HUES48 (cell line): ENCODE measurements around the gene SART3.

ENCODE experiments used
- H3K27ac ChIP-seq: one replicate; pipeline ENCODE4 v1.7.0; 2013; ENCODE audit warnings: low read depth, low read length, inconsistent platforms
- H3K27me3 ChIP-seq: 2 replicates; pipeline ENCODE4 v1.6.1; 2013; ENCODE audit warnings: mild to moderate bottlenecking, low read length; ENCODE audit not compliant: control insufficient read depth, insufficient read depth
- H3K36me3 ChIP-seq: 2 replicates; pipeline ENCODE4 v1.6.1; 2013; ENCODE audit warnings: low read length; ENCODE audit not compliant: control insufficient read depth, insufficient read depth
- H3K4me1 ChIP-seq: 2 replicates; pipeline ENCODE4 v1.6.1; 2013; ENCODE audit warnings: mild to moderate bottlenecking, low read length; ENCODE audit not compliant: control insufficient read depth, insufficient read depth
- H3K4me3 ChIP-seq: 2 replicates; pipeline ENCODE4 v1.5.1; 2013; ENCODE audit warnings: mild to moderate bottlenecking, low read depth, low read length
- H3K9ac ChIP-seq: 2 replicates; pipeline ENCODE4 v1.6.1; 2013; ENCODE audit warnings: mild to moderate bottlenecking, low read depth, low read length, moderate library complexity
- H3K9me3 ChIP-seq: 2 replicates; pipeline ENCODE4 v1.6.1; 2013; ENCODE audit warnings: low read length; ENCODE audit not compliant: control insufficient read depth, insufficient read depth

The SART3 gene

GRCh38 chr12:108479364-108480070, 81.5 kb downstream of the SART3 start:
- Histone ChIP-seq H3K27me3 (no peaks in the 10 kb centered on the region), H3K36me3 (no peaks in the 10 kb centered on the region), H3K4me3 (no peak overlapping the region), H3K27ac (no peak overlapping the region), H3K9me3 (no peaks in the 10 kb centered on the region), H3K4me1 (peaks cover 9% of the 10 kb centered on the region), H3K9ac (no peak overlapping the region)

GRCh38 chr12:108478611-108479206, 82.3 kb downstream of the SART3 start:
- Histone ChIP-seq H3K36me3 (no peaks in the 10 kb centered on the region), H3K9me3 (no peaks in the 10 kb centered on the region), H3K4me3 (no peak overlapping the region), H3K27ac (no peak overlapping the region), H3K4me1 (peaks cover 9% of the 10 kb centered on the region), H3K27me3 (no peaks in the 10 kb centered on the region), H3K9ac (no peak overlapping the region)

DNA sequence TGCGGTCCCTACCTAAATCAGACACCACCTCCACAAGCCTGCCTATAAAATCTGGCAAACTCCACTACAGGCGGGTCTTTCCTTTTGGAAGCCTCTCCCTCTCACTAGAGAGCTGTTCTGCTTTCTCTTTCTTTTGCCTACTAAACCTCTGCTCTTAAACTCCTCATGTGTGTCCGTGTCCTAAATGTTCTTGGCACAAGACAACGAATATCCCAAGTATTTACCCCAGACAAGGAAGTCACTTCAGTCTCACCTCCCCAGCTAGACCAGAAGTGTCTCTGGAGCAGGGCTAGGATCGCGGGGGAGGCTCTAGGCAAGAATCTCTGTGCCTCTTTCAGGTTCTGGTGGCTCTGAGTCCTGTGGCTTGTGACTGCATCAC, 83.1 kb downstream of the SART3 start:
- no peaks in the 10 kb centered on the region for H3K36me3 ChIP-seq
- no peak overlapping the region for H3K9ac ChIP-seq
- no peak overlapping the region for H3K27ac ChIP-seq
- no peaks in the 10 kb centered on the region for H3K27me3 ChIP-seq
- H3K4me3 ChIP-seq: no peak overlapping the region
- H3K4me1 ChIP-seq: peaks cover 3% of the 10 kb centered on the region
- H3K9me3 ChIP-seq: no peaks in the 10 kb centered on the region

DNA sequence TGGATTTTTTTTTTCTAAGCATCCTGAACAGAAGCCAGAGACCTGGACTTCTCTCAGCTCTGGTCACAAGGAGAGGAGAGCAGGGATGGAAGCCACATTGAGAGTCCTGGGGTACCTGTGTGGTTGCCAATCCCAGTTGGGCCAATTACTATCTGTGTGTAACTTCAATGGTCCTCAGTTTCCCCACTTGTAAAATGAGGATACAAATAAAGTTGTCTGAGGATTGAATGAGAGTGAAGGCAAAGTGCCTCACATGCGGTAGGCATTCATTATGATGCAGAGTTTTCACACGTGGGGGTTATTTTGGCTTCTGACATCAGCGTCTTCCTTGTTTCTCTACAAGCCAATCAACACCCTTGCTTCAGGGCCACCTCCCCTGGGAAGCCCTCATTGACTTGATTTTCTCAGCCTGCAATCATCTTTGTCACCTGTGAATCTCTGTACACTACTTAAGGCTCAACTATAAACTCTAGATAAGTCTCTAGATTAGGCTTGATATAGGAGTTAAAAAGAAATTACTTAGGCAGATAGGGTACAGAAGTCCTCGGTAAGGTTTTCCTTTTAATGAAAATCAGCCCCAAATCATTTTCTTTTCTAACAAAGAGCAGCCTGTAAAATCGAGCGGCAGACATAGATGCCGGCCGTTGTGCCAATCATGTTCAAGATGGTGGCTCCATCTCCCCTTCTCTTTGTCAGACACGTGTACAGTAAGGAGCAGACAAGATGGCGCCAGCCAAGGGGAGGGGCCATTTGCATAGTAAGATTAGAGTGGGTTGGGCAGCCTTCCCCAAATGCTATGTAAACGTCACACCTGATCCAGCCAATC, 83.7 kb downstream of the SART3 start:
- no peaks in the 10 kb centered on the region for H3K4me1 ChIP-seq
- no peaks in the 10 kb centered on the region for H3K27me3 ChIP-seq
- H3K9me3 ChIP-seq: no peaks in the 10 kb centered on the region
- no peak overlapping the region for H3K4me3 ChIP-seq
- H3K9ac ChIP-seq: no peak overlapping the region
- no peaks in the 10 kb centered on the region for H3K36me3 ChIP-seq
- H3K27ac ChIP-seq: no peak overlapping the region

DNA sequence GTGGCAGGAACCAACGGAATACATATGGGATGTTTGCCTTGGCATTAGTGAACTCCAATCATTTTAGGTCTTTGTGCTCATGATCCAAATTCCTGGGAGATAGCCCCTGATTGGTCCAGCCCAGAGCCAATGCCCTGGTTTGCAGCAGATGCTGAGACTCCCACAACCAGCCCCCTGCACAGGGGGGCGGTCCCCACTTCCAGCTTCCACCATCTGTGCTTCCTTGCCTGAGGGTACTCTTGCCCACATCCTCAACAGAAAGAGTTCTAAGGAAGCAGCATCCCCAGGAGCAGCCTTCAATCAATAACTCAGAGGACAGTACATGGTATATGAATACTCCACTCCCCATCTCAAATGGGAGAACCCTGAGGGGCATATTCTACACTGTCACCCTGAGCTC, 85.6 kb downstream of the SART3 start:
- no peak overlapping the region for H3K27ac ChIP-seq
- H3K36me3 ChIP-seq: no peaks in the 10 kb centered on the region
- no peak overlapping the region for H3K4me3 ChIP-seq
- H3K4me1 ChIP-seq: no peaks in the 10 kb centered on the region
- no peaks in the 10 kb centered on the region for H3K9me3 ChIP-seq
- no peak overlapping the region for H3K9ac ChIP-seq
- H3K27me3 ChIP-seq: no peaks in the 10 kb centered on the region

- Histone ChIP-seq H3K4me1 (no peaks in the 10 kb centered on the region), H3K27me3 (no peaks in the 10 kb centered on the region), H3K4me3 (no peak overlapping the region), H3K9me3 (no peaks in the 10 kb centered on the region), H3K9ac (no peak overlapping the region), H3K36me3 (no peaks in the 10 kb centered on the region), H3K27ac (no peak overlapping the region)
These were observed 87.4 kb downstream of the SART3 start for GRCh38 chr12:108473400-108474055.
